HCT116 (cell line): ENCODE data around the gene SLC6A2. TPM values are rescaled to one million over a fixed set of nuclear protein-coding genes. Genes with fewer than 3 reads are reported as not detected.

Experiments
- ATAC-seq: fragments of 200-7000 bp; cut with Tn5 transposase; 2 replicates; pipeline ENCODE4 v1.9.1; 2020; ENCODE audit warnings: mild to moderate bottlenecking, moderate library complexity
- BruUV-seq: library from RNA; stranded (reverse); fragments of 400-500 nt; replicated peaks from 2 replicates; lab custom pipeline; 2021; lab: Mats Ljungman, UMichigan
- CTCF ChIA-PET: fragments of 300-600 bp; sonication (Branson Sonifier 250); formaldehyde crosslinking; loops from one replicate; lab custom pipeline; 2021; ENCODE audit warnings: antibody characterized with exemption; lab: Charles Lee
- POLR2A ChIA-PET: fragments of 300-600, 350-600 bp; sonication (Branson Sonifier 250); formaldehyde crosslinking; loops from one replicate; lab custom pipeline; 2021; ENCODE audit warnings: antibody characterized with exemption; lab: Charles Lee
- RAD21 ChIA-PET, 2 experiments: fragments of 300-600 bp; sonication (Branson Sonifier 250); formaldehyde crosslinking; loops; one replicate each; lab custom pipeline; 2023; ENCODE audit warnings: low total read pairs in 2 of 2; ENCODE audit not compliant: uncharacterized antibody in 2 of 2, unreplicated experiment in 2 of 2, low non-redundant PET in 1 of 2; lab: Charles Lee
- DNase-seq: peaks from one replicate; pipeline ENCODE4 v3.0.0-alpha.2; 2010; ENCODE audit warnings: low read depth, low spot score
- H2AFZ ChIP-seq: fragments of 200-600 bp; shearing (Covaris generic), sonication (generic); 2 replicates; pipeline ENCODE4 v1.6.1; 2017; ENCODE audit warnings: low read depth, mixed run types, mixed read lengths, antibody characterized with exemption, low read length; ENCODE audit not compliant: poor library complexity, severe bottlenecking
- H3K27ac ChIP-seq: 2 replicates; pipeline ENCODE4 v1.5.1; 2012; ENCODE audit warnings: low read depth, low read length
- H3K27me3 ChIP-seq: fragments of 200-600 bp; sonication (generic); 2 replicates; pipeline ENCODE4 v1.6.1; 2016; ENCODE audit warnings: mixed run types, low read length, mixed read lengths; ENCODE audit not compliant: insufficient read depth
- H3K36me3 ChIP-seq, 2 experiments: fragments of 200-500 bp in 1 of 2; fragments of 200-600 bp in 1 of 2; sonication (Bioruptor generic) in 1 of 2; sonication (generic) in 1 of 2; 2 replicates each; pipeline versions ENCODE4 v1.5.1 to v1.6.1; 2014 to 2016; ENCODE audit warnings: low read length in 2 of 2, inconsistent platforms in 1 of 2, mixed read lengths in 1 of 2, mixed run types in 1 of 2; ENCODE audit not compliant: insufficient read depth in 2 of 2, control insufficient read depth in 1 of 2
- H3K4me1 ChIP-seq, 2 experiments: fragments of 200-600 bp in 1 of 2; sonication (generic) in 1 of 2; 2 replicates each; pipeline versions ENCODE4 v1.5.1 to v1.6.1; 2012 to 2017; ENCODE audit warnings: low read length in 2 of 2, inconsistent platforms in 1 of 2, mild to moderate bottlenecking in 1 of 2, mixed read lengths in 1 of 2, mixed run types in 1 of 2, moderate library complexity in 1 of 2; ENCODE audit not compliant: insufficient read depth in 2 of 2, control insufficient read depth in 1 of 2
- H3K4me2 ChIP-seq: fragments of 200-600 bp; sonication (generic); 2 replicates; pipeline ENCODE4 v1.6.1; 2017; ENCODE audit warnings: mixed run types, low read length, mixed read lengths
- H3K4me3 ChIP-seq, 2 experiments: fragments of 200-600 bp in 1 of 2; sonication (generic) in 1 of 2; replicated peaks in 1 of 2; 2 replicates each; pipeline ENCODE4 v1.5.1; 2011 to 2016; ENCODE audit warnings: low read length in 2 of 2, control low read depth in 1 of 2, low read depth in 1 of 2, mild to moderate bottlenecking in 1 of 2, mixed read lengths in 1 of 2, mixed run types in 1 of 2
- H3K79me2 ChIP-seq: fragments of 200-600 bp; sonication (generic); 2 replicates; pipeline ENCODE4 v1.6.1; 2017; ENCODE audit warnings: mild to moderate bottlenecking, mixed run types, low read length, moderate library complexity, mixed read lengths; ENCODE audit not compliant: insufficient read depth
- H3K9ac ChIP-seq: fragments of 200-600 bp; sonication (generic); 2 replicates; pipeline ENCODE4 v1.6.1; 2016; ENCODE audit warnings: low read length, mixed read lengths
- H3K9me2 ChIP-seq: fragments of 200-600 bp; sonication (generic), shearing (Covaris generic); 2 replicates; pipeline ENCODE4 v1.6.1; 2017; ENCODE audit warnings: mixed run types, mild to moderate bottlenecking, moderate library complexity; ENCODE audit not compliant: insufficient read depth
- H3K9me3 ChIP-seq, 2 experiments: fragments of 200-500 bp in 1 of 2; fragments of 200-600 bp in 1 of 2; sonication (Bioruptor generic) in 1 of 2; sonication (generic) in 1 of 2; 2 replicates each; pipeline ENCODE4 v1.6.1; 2014 to 2017; ENCODE audit warnings: low read length in 2 of 2, mixed read lengths in 2 of 2, inconsistent platforms in 1 of 2, low read depth in 1 of 2, mild to moderate bottlenecking in 1 of 2, mixed run types in 1 of 2, moderate library complexity in 1 of 2; ENCODE audit not compliant: control insufficient read depth in 1 of 2, insufficient read depth in 1 of 2
- H4K20me1 ChIP-seq: fragments of 200-600 bp; sonication (generic), shearing (Covaris generic); 2 replicates; pipeline ENCODE4 v1.6.1; 2017; ENCODE audit warnings: mixed run types, mild to moderate bottlenecking, moderate library complexity; ENCODE audit not compliant: insufficient read depth
- CEBPB ChIP-seq: IDR thresholded peaks from 2 replicates; pipeline ENCODE4 v1.6.1; 2012; ENCODE audit warnings: low read depth
- FOSL1 ChIP-seq: IDR thresholded peaks from 2 replicates; pipeline ENCODE4 v1.6.1; 2012; ENCODE audit warnings: low read depth
- JUND ChIP-seq: IDR thresholded peaks from 2 replicates; pipeline ENCODE4 v1.6.1; 2012
- MAX ChIP-seq: IDR thresholded peaks from 2 replicates; pipeline ENCODE4 v1.6.1; 2012
- POLR2AphosphoS5 ChIP-seq: IDR thresholded peaks from 2 replicates; pipeline ENCODE4 v1.6.1; 2011; ENCODE audit warnings: mild to moderate bottlenecking, low read depth, low read length, moderate library complexity
- SP1 ChIP-seq: IDR thresholded peaks from 2 replicates; pipeline ENCODE4 v1.6.1; 2012; ENCODE audit warnings: low read depth
- TCF7L2 ChIP-seq: IDR thresholded peaks from 2 replicates; pipeline ENCODE4 v1.7.0; 2011; ENCODE audit warnings: borderline replicate concordance, inconsistent platforms; ENCODE audit not compliant: insufficient read depth, insufficient read length; ENCODE audit errors: extremely low read depth
- ZBTB33 ChIP-seq: IDR thresholded peaks from 2 replicates; pipeline ENCODE4 v1.6.1; 2011; ENCODE audit warnings: mild to moderate bottlenecking, low read length, moderate library complexity; ENCODE audit not compliant: insufficient replicate concordance; ENCODE audit errors: extremely low read depth
- ZFX ChIP-seq: fragments of 450-650 bp; IDR thresholded peaks from 2 replicates; pipeline ENCODE4 v1.6.1; 2017
- ZNF274 ChIP-seq: fragments of 200-500 bp; sonication (Bioruptor generic); IDR thresholded peaks from 2 replicates; pipeline ENCODE4 v1.6.1; 2014; ENCODE audit warnings: mild to moderate bottlenecking, low read depth, low read length, inconsistent platforms
- intact Hi-C: fragments of 100-400 bp; cut with micrococcal nuclease; formaldehyde crosslinking; loops from 2 replicates; pipeline ENCODE4 v1.10.0; 2022
- total RNA-seq: library from RNA; stranded (reverse); gene quantifications from one replicate; pipeline ENCODE4 v1.2.1, GENCODE V29; 2021; ENCODE audit not compliant: unreplicated experiment

Gene SLC6A2
- total RNA-seq, 1 experiment from 2014 or later: not detected

- TF ChIP-seq TCF7L2: peak; percentile 98
- TF ChIP-seq FOSL1: peak; percentile 23; the same call in 1 of the 2 replicates
- TF ChIP-seq POLR2AphosphoS5: no peak
- no peak for TF ChIP-seq CEBPB
Measured at GRCh38 chr16:55622930-55623561, 32.7 kb upstream of the SLC6A2 start (continued).

GRCh38 chr16:55623640-55624039 is 32.1 kb upstream of the SLC6A2 start:
- intact Hi-C loops: loop anchor here (5.0 kb wide), 1 partner anchor 79 kb away; no protein-coding TSS in a partner anchor
- Histone ChIP-seq H3K9me3 (no peaks in the 10 kb centered on the region), H2AFZ (no peak overlapping the region), H3K9ac (no peak overlapping the region), H3K4me3 (no peak overlapping the region), H4K20me1 (no peaks in the 10 kb centered on the region), H3K4me2 (no peak overlapping the region), H3K9me2 (no peaks in the 10 kb centered on the region), H3K79me2 (no peaks in the 10 kb centered on the region), H3K4me1 (peaks cover 0 to 10% of the 10 kb centered on the region in 2 experiments; a peak in 3 of 4 replicates), H3K27me3 (0 out of 2 replicates have a peak, but pooled peaks cover 5% of the 10 kb centered on the region), H3K27ac (no peak overlapping the region), H3K36me3 (no peaks in the 10 kb centered on the region)
- TF ChIP-seq MAX: no peak
- TF ChIP-seq SP1: no peak
- no peak for TF ChIP-seq ZFX
- no peak for TF ChIP-seq ZNF274
- TF ChIP-seq ZBTB33: no peak
- no peak for TF ChIP-seq CEBPB
- no peak for TF ChIP-seq JUND
- BruUV-seq: no TSS peak
- no peak for DNase-seq
- ChIA-PET POLR2A (no interaction called here), CTCF (interaction anchor here (1.2 kb wide), 1 partner anchor 159 kb away, joined by 4 read pairs; no protein-coding TSS in a partner anchor), RAD21 (no interaction called here)
- peak; percentile 15; the same call in 1 of the 2 replicates for ATAC-seq
